Coronary artery (tissue), 2 donors: ENCODE results near the gene CUL3.
"Not testable (repeated sequence)": the region's sequence is repeated elsewhere in the genome, so short reads cannot be mapped to it uniquely, and the experiment has no call there.

Experiments used
- DNase-seq: peaks from one replicate; pipeline ENCODE4 v3.0.0-alpha.2; 2017; ENCODE audit warnings: low spot score
- H3K27ac ChIP-seq, 2 donors: fragments of 200-600 bp; sonication (generic); one replicate each; pipeline ENCODE4 v1.5.1; 2016 to 2019
- H3K4me3 ChIP-seq: fragments of 200-600 bp; sonication (generic); 2 replicates; pipeline ENCODE4 v1.5.1; 2016; ENCODE audit warnings: mild to moderate bottlenecking, moderate library complexity
- TF ChIP-seq, protein P1 (sequence below): fragments of 200-600 bp; sonication (generic); IDR thresholded peaks from one replicate; pipeline ENCODE4 v1.5.1; 2019; ENCODE audit warnings: antibody characterized with exemption

Gene CUL3

DNA sequence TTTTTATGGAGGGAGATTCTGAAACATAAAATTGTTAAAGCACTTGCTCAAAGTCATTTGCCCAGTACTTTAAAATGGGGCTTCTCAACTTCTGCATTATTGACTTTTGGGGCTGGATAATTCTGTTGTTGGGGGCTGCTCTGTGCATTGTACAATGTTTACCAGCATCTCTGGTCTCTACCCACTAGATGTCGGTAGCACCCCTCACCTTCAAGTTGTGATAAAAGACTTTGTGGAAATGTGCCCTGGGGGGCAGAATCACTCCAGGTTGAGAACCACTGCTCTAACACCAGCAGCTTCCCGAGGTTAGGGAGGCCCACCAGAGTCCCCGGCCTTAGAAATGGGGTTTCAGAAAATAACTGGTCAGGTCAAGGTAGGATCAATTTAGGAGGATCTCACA, 26.8 kb upstream of the CUL3 start:
- no peak overlapping the region for H3K27ac ChIP-seq
- DNase-seq, result no peak
- H3K4me3 ChIP-seq, result no peak overlapping the region
- TF ChIP-seq, protein P1, sequence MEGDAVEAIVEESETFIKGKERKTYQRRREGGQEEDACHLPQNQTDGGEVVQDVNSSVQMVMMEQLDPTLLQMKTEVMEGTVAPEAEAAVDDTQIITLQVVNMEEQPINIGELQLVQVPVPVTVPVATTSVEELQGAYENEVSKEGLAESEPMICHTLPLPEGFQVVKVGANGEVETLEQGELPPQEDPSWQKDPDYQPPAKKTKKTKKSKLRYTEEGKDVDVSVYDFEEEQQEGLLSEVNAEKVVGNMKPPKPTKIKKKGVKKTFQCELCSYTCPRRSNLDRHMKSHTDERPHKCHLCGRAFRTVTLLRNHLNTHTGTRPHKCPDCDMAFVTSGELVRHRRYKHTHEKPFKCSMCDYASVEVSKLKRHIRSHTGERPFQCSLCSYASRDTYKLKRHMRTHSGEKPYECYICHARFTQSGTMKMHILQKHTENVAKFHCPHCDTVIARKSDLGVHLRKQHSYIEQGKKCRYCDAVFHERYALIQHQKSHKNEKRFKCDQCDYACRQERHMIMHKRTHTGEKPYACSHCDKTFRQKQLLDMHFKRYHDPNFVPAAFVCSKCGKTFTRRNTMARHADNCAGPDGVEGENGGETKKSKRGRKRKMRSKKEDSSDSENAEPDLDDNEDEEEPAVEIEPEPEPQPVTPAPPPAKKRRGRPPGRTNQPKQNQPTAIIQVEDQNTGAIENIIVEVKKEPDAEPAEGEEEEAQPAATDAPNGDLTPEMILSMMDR, result no peak

DNA sequence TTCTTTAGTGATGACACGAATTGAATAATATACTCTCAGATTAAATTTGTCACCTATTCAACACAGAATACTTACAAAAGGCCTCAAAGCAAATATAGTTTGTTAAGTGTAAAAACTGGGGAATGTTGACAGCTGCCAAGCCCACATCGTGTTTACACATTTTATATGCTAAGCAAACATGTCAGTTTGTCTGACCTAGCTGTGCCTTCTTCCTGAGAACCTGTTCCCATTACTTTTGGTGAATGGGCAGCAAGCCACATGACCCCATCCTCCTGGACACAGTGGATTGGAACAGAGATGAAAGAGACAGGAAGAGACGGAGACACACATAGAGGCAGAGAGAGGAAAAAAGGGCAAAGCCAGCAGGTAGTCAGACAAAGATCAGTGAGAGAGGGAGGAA, 22.9 kb upstream of the CUL3 start:
- TF ChIP-seq, protein P1, result no peak
- no peak for DNase-seq
- no peak overlapping the region for H3K27ac ChIP-seq
- no peak overlapping the region for H3K4me3 ChIP-seq

DNA sequence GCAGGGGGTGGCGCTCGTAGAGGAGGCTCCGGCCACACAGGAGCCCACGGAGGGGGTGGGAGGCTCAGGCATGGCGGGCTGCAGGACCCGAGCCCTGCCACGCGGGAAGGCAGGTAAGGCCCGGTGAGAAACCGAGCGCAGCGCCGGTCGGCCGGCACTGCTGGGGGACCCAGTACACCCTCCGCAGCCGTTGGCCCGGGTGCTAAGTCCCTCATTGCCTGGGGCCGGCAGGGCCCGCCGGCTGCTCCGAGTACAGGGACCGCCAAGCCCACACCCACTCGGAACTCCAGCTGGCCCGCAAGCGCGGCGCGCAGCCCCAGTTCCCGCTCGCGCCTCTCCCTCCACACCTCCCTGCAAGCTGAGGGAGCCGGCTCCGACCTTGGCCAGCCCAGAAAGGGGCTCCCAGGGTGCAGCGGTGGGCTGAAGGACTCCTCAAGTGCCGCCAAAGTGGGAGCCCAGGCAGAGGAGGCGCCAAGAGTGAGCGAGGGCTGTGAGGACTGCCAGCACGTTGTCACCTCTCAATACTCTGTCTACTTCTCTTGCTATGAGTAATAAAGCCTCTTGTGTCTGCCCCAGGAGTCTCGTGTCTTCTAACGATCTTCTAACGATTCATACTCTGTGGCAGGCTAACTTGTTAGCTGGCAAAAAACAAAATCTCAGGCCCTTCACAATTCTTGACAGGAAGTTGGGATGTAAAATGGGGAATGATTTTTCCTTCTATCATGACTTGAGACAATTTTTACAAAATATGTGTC, 18.8 kb upstream of the CUL3 start:
- not testable (repeated sequence) for H3K4me3 ChIP-seq, DNase-seq

DNA sequence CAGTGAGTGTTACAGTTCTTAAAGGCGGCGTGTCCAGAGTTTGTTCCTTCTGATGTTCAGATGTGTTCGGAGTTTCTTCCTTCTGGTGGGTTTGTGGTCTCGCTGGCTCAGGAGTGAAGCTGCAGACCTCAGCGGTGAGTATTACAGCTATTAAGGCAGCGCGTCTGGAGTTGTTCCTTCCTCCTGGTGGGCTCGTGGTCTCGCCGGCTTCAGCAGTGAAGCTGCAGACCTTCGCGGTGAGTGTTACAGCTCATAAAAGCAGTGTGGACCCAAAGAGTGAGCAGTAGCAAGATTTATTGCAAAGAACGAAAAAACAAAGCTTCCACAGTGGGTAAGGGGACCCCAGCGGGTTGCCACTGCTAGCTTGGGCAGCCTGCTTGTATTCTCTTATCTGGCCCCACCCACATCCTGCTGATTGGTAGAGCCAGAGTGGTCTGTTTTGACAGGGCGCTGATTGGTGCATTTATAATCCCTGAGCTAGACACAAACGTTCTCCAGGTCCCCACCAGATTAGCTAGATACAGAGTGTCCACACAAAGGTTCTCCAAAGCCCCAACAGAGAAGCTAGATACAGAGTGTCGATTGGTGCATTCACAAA, 17.7 kb upstream of the CUL3 start:
- not testable (repeated sequence) for H3K27ac ChIP-seq, H3K4me3 ChIP-seq, DNase-seq

More for the DNA sequence above, 18.8 kb upstream of the CUL3 start:
- not testable (repeated sequence) for H3K27ac ChIP-seq

DNA sequence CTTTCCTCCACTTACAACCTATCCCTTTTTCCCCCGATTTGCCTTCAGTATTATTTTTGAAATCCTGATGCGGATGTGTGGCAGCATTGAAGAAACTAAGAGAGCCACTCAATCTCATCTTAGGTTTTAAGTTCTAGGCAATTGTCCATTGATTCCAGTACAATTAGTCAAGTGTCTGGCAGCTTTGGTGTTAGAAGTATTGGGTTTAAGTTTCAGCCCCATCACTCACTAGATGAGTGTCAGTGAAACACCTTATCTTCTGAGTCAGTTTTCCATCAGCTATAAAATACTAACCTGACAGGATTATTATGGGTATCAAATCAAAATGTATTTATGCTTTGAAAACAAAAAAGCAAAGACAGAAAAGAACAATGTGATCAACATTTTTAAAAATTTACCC, 16.8 kb upstream of the CUL3 start:
- TF ChIP-seq, protein P1, result no peak

DNA sequence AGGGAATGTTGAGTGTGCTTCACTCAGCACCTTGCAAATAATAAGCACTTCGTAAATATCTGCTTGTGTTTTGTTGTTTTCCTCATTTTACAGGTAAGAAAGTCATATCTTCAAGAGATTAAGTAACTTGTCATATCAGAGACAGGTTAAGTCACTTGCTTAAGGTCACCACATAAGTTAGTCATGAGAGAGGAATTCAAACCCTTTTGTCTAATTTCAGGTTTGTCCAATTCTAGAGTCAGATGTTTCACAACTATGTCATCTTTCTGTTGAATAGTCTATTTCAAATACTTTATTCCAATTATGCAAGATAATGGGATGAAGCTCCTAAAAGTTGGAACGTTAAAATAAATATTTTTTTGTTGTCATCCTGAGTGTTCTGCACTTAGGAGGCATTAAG, 13.5 kb upstream of the CUL3 start:
- Histone ChIP-seq H3K4me3 (no peak overlapping the region), H3K27ac (no peak overlapping the region)
- DNase-seq, result no peak
- TF ChIP-seq, protein P1, result no peak

More for the DNA sequence above, 16.8 kb upstream of the CUL3 start:
- H3K27ac ChIP-seq, result no peak overlapping the region
- no peak for DNase-seq
- H3K4me3 ChIP-seq, result no peak overlapping the region

DNA sequence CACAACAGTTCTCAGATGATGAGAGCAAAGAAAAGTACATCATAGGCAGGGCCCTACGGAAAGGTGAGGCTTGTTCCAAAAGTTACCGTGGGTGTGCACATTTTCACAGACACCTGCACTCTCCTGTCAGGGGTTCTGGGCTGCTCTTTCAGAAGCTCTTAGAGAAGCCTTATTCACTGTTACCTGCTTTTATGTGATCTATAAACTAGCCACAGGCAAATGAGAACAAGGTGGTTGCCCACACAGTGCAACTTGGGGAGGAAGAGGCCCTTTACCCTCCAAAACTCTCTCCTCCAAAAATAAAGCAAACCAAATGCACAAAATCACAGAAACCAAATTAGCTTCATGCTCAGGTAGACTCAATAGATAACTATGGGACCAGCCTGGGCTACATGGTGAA, 11.1 kb upstream of the CUL3 start:
- no peak for DNase-seq
- TF ChIP-seq, protein P1, result no peak
- Histone ChIP-seq H3K4me3 (no peak overlapping the region), H3K27ac (no peak overlapping the region)

DNA sequence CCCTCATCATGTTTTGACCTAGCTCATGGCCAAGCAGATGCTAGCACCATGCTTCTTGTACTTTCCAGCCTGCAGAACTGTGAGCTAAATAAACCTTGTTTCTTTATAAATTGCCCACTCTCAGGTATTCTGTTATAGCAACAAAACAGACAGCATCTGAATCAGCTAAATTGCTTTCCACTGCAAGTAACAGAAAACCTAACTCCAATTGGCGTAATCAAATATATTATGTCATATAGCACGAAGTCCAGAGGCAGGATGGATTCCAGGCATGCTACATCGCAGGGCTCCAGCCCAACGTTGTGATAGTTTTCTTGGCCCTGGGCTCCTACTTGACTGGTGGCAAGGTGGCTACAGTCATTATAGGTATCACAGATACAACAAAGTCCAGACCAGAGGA, 10.4 kb upstream of the CUL3 start:
- TF ChIP-seq, protein P1, result no peak
- Histone ChIP-seq H3K27ac (no peak overlapping the region), H3K4me3 (no peak overlapping the region)
- no peak for DNase-seq
